Psoas muscle (tissue), 8 donors: ENCODE results near the gene TJP3. TPM values are rescaled to one million over a fixed set of nuclear protein-coding genes. Genes with fewer than 3 reads are reported as not detected.

Experiments
- ATAC-seq, 4 donors: fragments of 200-7000 bp; cut with Tn5 transposase; one replicate each; pipeline ENCODE4 v1.9.1; 2020; ENCODE audit warnings: moderate library complexity in 3 of 4, mild to moderate bottlenecking in 2 of 4
- DNase-seq, 2 donors: peaks; one replicate each; pipeline ENCODE4 v3.0.0-alpha.2; 2020
- H3K27ac ChIP-seq: fragments of 200-600 bp; one replicate; pipeline ENCODE4 v1.8.0; 2022
- H3K27me3 ChIP-seq, 3 donors: fragments of 200-600 bp in 1 of 3; one replicate each; pipeline versions ENCODE4 v1.6.1 to v1.8.0; 2013 to 2022; ENCODE audit warnings: low read length in 2 of 3, mild to moderate bottlenecking in 2 of 3, moderate library complexity in 1 of 3; ENCODE audit not compliant: insufficient read depth in 3 of 3
- H3K36me3 ChIP-seq, 2 donors: fragments of 200-600 bp in 1 of 2; one replicate each; pipeline versions ENCODE4 v1.6.1 to v1.8.0; 2013 to 2022; ENCODE audit warnings: low read depth in 1 of 2, mild to moderate bottlenecking in 1 of 2, moderate library complexity in 1 of 2; ENCODE audit not compliant: insufficient read depth in 1 of 2
- H3K4me1 ChIP-seq: fragments of 200-600 bp; one replicate; pipeline ENCODE4 v1.8.0; 2022
- H3K4me3 ChIP-seq: fragments of 200-600 bp; one replicate; pipeline ENCODE4 v1.8.0; 2022; ENCODE audit warnings: mild to moderate bottlenecking
- H3K9me3 ChIP-seq: fragments of 200-600 bp; one replicate; pipeline ENCODE4 v1.8.0; 2022
- WGBS, 3 donors: extraction: QIAGEN DNeasy Blood & Tissue Kit; methylation state at CpG; one replicate each; pipeline versions ENCODE4 v1.1.6 to v1.1.7; 2013; 5-methylcytosine and 5-hydroxymethylcytosine counted together
- intact Hi-C, 2 donors: fragments of 100-400 bp; cut with DNase I; formaldehyde crosslinking; loops; one replicate each; pipeline versions ENCODE4 v1.11.0 to v1.14.2; 2022
- polyA plus RNA-seq, 3 donors: library from polyadenylated mRNA; stranded (reverse); fragments of 200-250 nt; gene quantifications; one replicate each; pipeline ENCODE4 v1.2.3, GENCODE V29; 2013
- total RNA-seq, 4 donors: library from RNA; stranded (reverse); fragmentation: NEBNext Ultra II Directional in 2 of 4; extraction: Animal tissue kit (Norgen Biotek cat#: 25700) in 2 of 4; gene quantifications; one replicate each; pipeline versions ENCODE4 v1.2.1 to v1.2.4, GENCODE V29; 2021 to 2023
- TF ChIP-seq, protein P1 (sequence below): fragments of 200-600 bp; IDR thresholded peaks from one replicate; pipeline ENCODE4 v1.8.0; 2022; ENCODE audit warnings: antibody characterized with exemption
- donor health status: healthy with polysubstance abuse.
- donor health status: DM: no; HTN: no; CAD: no; lungs with moderate emphysema.
- donor health status: Bipolar disorder and iron deficiency.
- donor health status: healthy.
- donor health status: DM: yes; HTN: yes; CAD: no.
- donor health status: DM: no; HTN: no; CAD: no.
- donor health status: DM: no; HTN: no; CAD: no.
- donor health status: DM: yes; HTN: yes; CAD: no.

Gene TJP3
- total and polyA plus RNA-seq, 7 donors: 0.21 to 2.7 (median 0.48) TPM; not detected in 1

DNA sequence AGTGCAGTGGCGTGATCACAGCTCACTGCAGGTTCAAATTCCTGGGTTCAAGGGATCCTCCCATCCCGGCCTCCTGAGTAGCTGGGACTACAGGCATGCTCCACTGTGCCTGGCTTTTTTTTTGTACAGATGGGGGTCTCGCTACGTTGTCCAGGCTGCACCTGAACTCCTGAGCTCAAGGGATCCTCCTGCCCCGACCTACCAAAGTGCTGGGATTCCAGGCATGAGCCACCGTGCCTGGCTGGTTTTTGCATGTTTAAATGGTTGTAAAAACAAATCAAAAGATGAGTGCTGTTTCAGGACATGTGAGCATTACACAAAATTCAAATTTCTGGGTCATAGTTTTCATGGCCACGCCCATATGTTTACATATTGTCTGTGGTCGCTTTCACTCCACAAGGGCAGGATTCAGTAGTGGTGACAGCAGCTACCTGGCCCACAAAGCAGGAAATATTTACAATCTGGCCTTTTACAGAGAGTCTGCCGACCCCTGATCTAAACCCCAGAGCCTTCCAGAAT, 72.7 kb downstream of the TJP3 start:
- intact Hi-C loops: no loop called here
- no peak for ATAC-seq
- Histone ChIP-seq H3K4me1 (no peaks in the 10 kb centered on the region), H3K27ac (no peak overlapping the region), H3K4me3 (no peak overlapping the region), H3K36me3 (no peaks in the 10 kb centered on the region), H3K27me3 (peaks cover 0 to 30% (median 15%) of the 10 kb centered on the region in 3 donors), H3K9me3 (peaks cover 9% of the 10 kb centered on the region)
- no peak for DNase-seq
- WGBS, 3 donors: 84 to 92% (median 85%) methylated on average over 9 of the region's 9 CpGs
- TF ChIP-seq, protein P1, sequence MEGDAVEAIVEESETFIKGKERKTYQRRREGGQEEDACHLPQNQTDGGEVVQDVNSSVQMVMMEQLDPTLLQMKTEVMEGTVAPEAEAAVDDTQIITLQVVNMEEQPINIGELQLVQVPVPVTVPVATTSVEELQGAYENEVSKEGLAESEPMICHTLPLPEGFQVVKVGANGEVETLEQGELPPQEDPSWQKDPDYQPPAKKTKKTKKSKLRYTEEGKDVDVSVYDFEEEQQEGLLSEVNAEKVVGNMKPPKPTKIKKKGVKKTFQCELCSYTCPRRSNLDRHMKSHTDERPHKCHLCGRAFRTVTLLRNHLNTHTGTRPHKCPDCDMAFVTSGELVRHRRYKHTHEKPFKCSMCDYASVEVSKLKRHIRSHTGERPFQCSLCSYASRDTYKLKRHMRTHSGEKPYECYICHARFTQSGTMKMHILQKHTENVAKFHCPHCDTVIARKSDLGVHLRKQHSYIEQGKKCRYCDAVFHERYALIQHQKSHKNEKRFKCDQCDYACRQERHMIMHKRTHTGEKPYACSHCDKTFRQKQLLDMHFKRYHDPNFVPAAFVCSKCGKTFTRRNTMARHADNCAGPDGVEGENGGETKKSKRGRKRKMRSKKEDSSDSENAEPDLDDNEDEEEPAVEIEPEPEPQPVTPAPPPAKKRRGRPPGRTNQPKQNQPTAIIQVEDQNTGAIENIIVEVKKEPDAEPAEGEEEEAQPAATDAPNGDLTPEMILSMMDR: no peak

DNA sequence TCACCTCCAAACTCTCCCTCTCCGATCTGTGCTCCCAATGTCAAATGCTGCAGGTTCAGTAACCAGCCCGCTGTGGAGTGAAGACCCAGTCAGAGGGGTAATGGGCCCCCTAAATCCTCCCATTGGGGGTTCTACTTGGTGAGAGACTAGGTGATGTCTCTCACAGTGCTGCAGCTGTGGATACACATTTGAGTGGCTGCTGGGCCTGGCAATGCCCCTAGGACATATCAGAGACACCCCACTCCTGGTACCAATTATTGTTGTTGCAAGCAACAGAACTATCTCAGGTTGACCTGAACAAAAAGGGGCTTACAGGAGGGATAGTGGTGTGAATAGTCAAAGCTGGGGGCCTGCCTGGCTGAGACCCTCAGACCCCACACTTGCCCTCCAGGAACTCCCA, 73.4 kb downstream of the TJP3 start:
- H3K27ac ChIP-seq: no peak overlapping the region
- H3K27me3 ChIP-seq: peaks cover 0 to 35% (median 15%) of the 10 kb centered on the region in 3 donors
- no peak for DNase-seq
- ATAC-seq: no peak
- H3K4me3 ChIP-seq: no peak overlapping the region
- WGBS, 3 donors: 93 to 100% (median 97%) methylated on average over 2 of the region's 2 CpGs
- no peaks in the 10 kb centered on the region for H3K4me1 ChIP-seq
- H3K9me3 ChIP-seq: peaks cover 9% of the 10 kb centered on the region
- TF ChIP-seq, protein P1: no peak
- intact Hi-C loops: no loop called here
- no peaks in the 10 kb centered on the region for H3K36me3 ChIP-seq

DNA sequence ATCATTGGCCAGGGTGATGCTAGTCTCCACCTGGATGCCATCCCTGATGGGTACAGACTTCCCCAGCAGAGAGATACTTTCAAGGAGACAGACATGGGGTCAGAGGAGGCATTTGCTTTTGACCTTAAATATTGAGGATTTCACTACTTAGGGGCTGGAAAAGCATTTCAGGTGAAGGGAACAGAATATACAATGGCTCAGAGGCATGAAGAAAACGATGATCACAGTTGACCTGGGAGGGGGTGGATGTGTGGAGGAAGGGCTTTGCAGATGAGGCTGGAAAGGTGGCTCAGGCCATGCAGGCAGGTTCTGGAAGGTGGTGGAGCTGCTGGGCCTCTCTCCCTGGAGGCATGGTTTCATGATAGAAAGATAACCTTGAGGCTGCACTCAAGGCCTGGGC, 74.1 kb downstream of the TJP3 start:
- intact Hi-C loops: no loop called here
- WGBS, 3 donors: 87 to 94% (median 87%) methylated on average over 1 of the region's 1 CpG
- no peak for ATAC-seq
- H3K27ac ChIP-seq: no peak overlapping the region
- peaks cover 9% of the 10 kb centered on the region for H3K9me3 ChIP-seq
- H3K4me1 ChIP-seq: no peaks in the 10 kb centered on the region
- H3K27me3 ChIP-seq: peaks cover 0 to 42% (median 15%) of the 10 kb centered on the region in 3 donors
- DNase-seq: no peak
- TF ChIP-seq, protein P1: no peak
- H3K4me3 ChIP-seq: no peak overlapping the region
- no peaks in the 10 kb centered on the region for H3K36me3 ChIP-seq

DNA sequence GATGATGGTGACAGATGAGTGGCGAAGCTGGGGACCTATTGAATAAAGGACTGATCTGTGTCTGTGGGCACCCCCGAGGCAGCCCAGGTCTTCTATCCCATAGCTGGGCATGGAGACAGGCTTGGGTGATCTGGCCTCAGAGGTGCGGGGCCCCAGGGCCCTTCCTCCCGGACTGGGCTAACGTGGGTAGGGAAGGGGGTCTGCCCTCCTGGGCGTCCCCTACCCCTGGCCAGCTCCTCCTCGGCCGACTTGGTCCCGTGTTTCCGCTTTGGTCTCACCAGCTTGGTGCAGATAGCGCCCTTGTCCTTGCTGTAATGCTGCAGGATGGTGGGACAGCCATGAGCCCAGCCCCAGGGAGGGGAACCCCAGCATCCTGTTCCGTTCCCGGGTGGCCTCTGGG, 74.7 kb downstream of the TJP3 start:
- Histone ChIP-seq H3K4me1 (no peaks in the 10 kb centered on the region), H3K27ac (no peak overlapping the region), H3K9me3 (peaks cover 9% of the 10 kb centered on the region), H3K4me3 (no peak overlapping the region), H3K27me3 (peaks cover 0 to 45% (median 17%) of the 10 kb centered on the region in 3 donors), H3K36me3 (no peaks in the 10 kb centered on the region)
- WGBS, 3 donors: 81 to 91% (median 90%) methylated on average over 10 to 13 of the region's 13 CpGs
- TF ChIP-seq, protein P1: no peak
- intact Hi-C loops: no loop called here
- DNase-seq (no peak), ATAC-seq (no peak)
